HG02798 (cell line): ENCODE results near the gene ZNFX1.

Source experiments
- ATAC-seq: cut with Tn5 transposase; IDR thresholded peaks from one replicate; pipeline ENCODE4 v1.9.1; 2021; ENCODE audit warnings: mild to moderate bottlenecking; ENCODE audit not compliant: unreplicated experiment, poor library complexity

ZNFX1 gene

GRCh38 chr20:49293122-49293521 lies 15.3 kb upstream of the ZNFX1 start:
- no peak for ATAC-seq

DNA sequence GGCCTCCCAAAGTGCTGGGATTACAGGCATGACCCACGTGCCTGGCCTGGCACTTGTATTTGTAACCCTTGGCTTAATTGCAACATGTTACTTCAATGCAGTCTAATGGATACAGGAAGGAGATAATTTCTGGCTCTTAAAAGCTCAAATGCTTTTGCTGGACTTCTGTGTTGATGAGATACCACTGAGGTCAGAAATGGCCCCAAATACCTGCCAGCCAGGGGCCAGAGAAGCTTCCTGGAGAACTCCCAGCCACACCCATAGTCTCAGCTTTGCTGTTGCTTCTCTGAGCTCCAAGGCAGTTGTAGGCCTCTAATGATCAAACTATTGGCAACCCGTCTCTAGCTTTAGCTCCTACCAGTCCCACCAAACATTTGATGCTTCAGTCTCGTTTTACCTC lies 14.2 kb upstream of the ZNFX1 start:
- no peak for ATAC-seq

GRCh38 chr20:49291200-49291599 lies 13.3 kb upstream of the ZNFX1 start:
- no peak for ATAC-seq

DNA sequence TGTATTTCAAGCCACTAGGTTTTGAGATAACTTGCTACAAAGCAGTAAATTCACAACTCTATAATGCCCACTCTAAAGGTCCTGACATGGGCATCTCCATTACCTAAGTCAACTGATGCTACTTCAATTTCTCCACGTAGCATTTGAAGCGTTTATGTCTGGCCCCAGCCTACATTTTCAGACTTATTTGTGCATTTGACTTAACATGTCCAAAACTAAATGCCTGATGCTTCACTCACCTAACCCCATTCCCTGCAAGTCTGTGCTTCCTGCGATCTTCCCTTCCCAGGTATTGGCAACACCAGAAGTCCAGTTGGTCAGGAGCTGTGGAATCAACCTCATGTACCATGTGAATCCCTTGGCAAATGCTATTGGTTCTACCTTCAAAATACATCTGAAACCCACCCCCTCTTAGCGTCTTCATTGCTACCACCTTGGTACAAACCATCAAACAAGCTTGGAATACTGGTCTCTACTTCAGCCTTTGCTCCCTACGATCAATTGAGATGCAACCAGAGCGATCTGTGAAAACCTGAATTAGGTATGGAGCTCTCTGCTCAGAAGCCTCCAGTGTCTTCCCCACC lies 12.8 kb upstream of the ZNFX1 start:
- no peak for ATAC-seq

DNA sequence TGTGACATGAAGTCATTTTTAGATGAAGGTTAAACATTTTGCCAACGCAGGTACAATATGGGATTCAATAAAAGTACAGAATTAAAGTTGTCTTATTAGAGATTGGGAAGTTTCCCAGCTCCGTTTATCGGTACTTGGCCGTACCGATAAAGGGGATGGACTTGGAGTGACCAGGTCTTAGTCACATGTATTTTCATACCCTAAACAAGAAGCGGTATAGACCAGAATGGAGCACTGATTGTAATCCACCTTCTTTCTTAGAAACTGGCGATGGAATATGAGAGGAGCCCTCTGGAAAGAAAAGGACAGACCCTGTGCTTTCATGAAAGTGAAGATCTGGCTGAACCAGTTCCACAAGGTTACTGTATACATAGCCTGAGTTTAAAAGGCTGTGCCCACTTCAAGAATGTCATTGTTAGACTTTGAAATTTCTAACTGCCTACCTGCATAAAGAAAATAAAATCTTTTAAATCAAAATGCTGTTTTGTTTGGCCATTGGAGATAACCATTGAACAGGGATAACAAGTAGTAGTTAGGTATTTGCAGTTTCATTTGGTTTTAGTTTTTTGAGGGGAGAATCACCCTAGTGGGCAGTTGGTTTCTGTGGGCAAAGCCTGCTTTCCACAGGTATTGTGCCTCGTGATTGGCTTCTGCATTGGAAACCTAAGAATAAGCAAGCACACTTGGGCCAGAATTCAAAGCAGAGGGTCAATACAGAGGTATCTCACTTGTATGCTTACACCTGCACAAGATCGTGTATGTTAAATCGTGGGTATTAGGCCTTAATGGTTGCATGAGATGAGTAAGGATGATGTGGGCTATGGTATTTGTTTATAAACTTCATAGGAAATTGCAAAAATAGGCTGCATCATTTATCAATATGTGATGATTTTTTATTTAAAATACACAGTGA lies 11.2 kb upstream of the ZNFX1 start:
- ATAC-seq, result no peak

DNA sequence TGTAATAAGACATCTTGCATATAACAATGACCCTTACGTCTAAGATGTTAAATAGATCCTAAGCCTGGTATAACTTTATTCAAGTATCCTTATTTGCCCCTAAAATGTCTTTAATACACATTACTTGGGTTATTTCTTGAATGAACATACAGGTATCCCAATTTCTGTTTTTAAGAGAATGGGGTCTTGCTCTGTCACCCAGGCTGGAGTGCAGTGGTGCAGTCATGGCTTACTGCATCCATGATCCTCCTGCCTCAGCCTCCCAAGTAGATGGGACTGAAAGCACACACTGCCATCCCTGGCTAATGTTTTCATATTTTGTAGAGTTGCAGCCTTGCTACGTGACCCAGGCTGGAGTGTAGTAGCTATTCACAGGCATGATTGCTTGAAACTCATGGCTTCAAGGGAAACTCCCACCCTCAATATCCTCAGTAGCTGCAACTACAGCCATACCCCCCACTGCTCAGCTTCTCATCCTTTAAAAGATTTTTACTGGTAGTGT lies 10.4 kb upstream of the ZNFX1 start:
- ATAC-seq, result no peak

DNA sequence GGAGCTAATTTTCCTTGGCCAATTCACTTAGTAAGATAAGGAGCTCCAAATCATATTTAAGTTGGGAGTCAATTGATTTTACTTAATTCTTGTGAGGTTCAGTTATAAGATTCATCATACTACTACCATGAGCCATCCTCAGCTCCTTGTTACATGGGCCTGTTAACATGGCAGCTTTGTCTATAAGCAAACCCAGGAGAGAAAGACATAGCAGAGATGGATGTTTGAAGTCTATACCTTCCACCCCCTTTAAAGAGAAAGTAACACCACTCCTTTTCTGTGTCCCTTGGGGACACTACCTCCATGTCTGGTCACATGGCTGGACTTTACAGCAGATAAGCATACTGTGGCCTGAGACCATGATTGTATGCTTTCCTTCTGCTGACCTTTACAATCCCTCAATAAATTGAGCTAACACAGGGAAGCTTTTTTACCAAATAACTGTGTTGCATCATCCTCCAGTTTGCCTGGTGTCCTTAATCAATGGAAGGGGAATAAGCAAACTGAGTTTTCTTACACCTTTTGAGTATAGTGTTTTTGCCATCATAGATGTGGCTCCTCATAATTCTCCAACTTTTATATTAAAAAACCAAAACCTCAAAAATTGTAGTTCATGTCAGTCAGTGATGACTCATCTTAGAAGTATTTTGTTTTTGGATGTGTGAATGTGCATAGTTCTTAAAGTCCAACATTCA lies 9.8 kb upstream of the ZNFX1 start:
- ATAC-seq, result no peak

DNA sequence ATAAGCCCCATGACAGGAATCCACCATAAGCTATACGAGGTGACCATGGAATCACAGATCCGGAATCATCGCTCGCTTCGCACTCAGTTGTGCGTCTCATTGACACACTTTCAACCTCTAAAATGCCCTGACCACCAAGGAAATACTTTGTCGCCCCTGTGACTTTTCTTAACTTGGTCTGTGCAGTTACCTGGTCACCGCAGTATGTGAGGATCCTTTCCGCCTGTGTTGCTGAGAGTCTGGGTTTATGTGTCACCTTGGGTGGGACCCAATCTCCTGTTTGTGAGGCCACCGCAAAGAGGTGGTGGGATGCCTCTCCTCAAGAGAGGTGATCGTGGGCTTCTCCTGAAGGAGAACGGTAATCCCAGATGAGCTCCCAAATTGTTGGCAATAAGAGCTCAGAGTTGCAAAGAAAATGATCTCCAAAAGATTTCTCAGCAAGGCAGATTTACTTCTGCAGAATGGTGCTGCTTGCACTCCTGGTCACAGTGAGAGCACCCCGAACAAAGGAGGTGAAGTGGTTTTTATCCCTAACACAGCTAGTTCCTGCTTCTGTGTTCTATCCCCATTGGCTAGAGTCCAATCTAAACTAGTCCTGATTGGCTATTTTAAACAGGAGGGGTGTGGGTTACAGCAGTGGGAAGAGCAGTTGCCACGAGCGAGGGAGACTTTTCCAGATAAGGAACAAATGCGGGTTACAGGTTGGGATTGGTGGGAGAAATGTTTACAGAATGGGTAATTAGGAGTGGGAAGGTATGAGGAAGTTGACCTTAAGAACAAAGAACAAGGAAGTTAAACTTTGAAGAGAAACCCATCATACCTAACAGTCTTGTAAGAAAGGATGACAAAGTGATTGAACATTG lies 9.1 kb upstream of the ZNFX1 start:
- ATAC-seq, result no peak

DNA sequence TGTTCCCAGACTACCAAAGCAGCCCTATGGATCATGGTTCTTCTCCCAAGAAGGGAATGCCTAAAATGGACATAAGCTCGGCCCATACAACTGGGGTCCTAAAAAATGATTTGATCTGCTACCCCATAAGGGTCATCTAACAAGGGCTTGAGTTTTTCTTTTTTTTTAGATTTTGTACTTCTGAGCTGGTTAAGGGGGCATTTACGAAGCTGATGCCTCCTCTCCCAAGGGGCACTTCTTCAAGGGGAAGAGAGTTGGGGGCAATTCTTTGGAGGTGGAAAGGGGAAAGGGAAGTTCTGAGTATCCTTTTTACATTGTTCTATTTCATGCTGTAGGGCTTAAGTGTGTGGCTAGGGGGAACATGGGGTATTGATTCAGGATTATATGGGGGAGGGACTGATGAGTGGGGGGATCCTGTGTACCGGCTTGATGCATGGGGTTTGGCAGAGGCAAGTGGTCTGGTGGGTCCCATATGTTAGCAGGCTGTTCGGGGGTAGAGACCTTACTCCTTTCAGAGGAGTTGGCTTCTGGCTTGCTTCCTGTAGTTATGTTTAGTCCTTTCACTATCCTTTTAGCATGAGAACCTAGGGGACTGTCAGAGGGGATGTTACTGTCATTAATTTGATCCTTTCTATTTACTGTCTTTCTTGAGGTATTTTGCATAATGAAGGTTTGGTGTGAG lies 8.1 kb upstream of the ZNFX1 start:
- no peak for ATAC-seq

GRCh38 chr20:49285233-49285668 lies 7.4 kb upstream of the ZNFX1 start:
- ATAC-seq, result no peak

DNA sequence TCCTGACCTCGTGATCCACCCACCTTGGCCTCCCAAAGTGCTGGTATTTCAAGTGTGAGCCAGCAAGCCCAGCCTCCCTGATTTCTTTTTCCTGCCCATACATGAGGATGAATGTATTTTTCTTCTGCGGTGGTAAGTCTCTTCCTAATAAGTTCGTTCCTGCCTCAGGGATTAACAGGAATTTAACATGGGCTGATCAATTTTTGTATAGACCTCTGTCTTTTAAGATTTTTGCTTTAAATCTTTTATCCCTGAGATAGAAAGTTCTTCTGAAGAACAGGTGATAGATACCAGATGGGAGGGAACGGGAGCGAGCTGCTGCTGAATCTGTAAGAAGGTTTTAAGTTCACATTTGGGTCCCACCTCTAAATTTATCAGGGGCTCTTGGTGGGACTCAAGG lies 7.0 kb upstream of the ZNFX1 start:
- ATAC-seq, result no peak

DNA sequence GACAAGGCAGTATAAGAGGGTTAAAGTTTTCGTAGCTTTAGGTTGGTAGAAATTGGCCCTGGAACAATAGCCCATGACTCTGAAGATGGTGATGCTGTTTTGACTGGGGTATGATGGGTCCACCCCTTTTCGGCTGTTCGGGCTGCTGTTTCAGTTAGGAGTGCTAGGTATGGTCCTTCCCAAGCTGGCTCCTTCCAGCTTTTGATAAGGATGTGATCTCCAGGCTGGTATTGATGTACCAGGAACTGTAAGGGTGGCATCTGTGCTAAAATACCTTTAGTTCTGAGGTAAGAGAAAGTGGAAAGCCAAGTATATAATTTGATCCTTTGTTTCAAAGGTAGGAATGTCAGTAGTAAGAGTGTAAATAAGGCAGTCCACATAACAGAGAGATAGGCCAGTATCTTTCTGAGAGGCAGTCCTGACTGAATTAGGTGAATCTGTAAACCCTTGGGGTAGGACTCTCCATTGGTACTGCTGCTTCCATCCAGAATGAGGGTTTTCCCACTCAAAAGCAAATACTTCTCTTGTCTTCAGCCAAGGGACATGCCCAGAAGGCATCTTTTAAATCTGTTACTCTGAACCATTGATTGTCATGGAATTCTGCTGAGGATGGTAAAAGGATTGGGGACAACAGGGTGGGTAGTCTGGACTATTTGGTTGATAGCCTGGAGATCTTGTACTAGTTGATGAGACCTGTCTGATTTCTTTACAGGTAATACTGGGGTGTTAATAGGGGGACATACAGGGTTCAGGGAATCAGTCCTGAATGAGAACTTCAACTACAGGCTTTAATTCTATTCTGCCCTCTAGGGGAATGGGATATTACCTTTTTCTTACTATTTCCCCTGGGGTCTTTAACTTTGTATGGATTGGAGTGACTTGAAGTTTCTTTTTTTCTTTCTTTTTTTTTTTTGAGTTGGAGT lies 6.1 kb upstream of the ZNFX1 start:
- ATAC-seq, result no peak

GRCh38 chr20:49283176-49283702 lies 5.4 kb upstream of the ZNFX1 start:
- no peak for ATAC-seq

- ATAC-seq, result no peak
These were observed 4.8 kb upstream of the ZNFX1 start for GRCh38 chr20:49282584-49283171.

DNA sequence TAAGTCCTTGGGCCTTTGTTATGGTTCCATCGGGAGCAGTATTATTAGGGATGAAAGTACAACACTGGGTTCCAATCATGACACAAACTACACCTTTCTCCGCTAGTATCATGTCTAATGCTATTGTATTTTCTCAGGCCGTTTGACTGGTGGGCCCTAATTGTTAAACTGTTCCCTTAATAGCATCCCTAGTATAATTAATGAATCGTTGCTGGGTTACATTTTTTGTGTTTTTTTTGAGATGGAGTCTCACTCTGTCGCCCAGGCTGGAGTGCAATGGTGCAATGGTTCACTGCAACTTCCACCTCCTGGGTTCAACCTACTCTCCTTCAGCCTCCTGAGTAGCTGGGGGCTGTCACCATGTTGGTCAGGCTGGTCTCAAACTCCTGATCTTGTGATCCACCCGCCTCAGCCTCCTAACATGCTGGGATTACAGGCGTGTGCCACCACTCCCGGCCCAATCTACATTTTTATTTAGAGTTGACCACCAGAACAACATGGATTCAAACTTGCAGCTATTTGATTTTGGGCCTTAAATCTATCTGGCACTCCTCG lies 4.1 kb upstream of the ZNFX1 start:
- ATAC-seq, result no peak

DNA sequence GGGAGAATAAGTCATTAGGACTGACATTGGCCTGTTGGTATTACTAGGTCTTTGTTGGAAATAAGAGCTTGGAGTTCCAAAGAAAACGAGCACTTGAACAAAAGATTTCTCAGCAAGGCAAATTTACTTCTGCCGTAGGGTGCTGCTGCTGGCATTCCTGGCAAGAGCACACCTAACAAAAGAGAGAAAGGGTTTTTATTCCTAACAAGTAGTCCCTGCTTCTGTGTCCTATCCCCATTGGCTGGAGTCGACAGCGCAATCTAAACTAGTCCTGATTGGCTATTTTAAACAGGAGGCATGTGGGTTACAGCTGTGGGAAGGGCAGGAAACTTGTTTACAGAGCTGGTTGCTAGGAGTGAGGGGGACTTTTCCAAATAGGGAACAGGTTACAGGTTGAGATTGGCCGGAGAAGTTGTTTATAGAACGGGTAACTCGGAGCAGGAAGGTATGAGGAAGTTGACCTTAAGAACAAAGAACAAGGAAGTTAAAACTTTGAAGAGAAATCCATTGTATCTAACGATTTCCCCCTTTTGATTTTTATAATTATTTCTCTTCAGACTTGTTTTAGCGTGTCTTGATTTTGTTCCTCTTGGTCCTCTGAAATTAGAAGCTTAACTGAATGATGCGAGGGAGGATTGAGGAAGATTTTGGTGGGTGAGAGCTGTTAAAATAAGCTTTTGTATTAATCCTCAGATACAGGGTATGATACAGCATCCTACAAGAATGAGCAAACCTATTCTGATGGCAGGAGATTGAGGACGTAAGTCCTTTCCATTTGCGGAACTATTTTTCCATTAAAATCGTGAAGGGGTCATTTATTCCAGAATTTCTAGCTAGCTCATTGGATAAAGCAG lies 3.4 kb upstream of the ZNFX1 start:
- no peak for ATAC-seq
